Spleen (tissue), 7 donors: ENCODE measurements around the gene MFNG.
"Not testable (repeated sequence)": the region's sequence is repeated elsewhere in the genome, so short reads cannot be mapped to it uniquely, and the experiment has no call there.

Source experiments
- CTCF ChIP-seq, 11 experiments: fragments of 200-600 bp in 7 of 11; fragments of 450-650 bp in 4 of 11; sonication (generic) in 4 of 11; IDR thresholded peaks in 8 of 11; conservative IDR thresholded peaks in 3 of 11; 1 replicate in 7 of 11; 2 replicates in 4 of 11; pipeline versions ENCODE4 v1.4.0 to v1.8.0; 2016 to 2021; ENCODE audit warnings: antibody characterized with exemption in 11 of 11, inconsistent platforms in 4 of 11, mild to moderate bottlenecking in 1 of 11
- POLR2AphosphoS5 ChIP-seq, 3 donors: sonication (generic); formaldehyde crosslinking; IDR thresholded peaks; one replicate each; pipeline ENCODE4 v1.5.1; 2017; ENCODE audit warnings: antibody characterized with exemption in 3 of 3
- donor health status: DM: no; HTN: no; CAD: no; lungs with moderate emphysema.
- donor health status: DM: no; HTN: no; CAD: no.
- donor health status: DM: no; HTN: no; CAD: no.

- not testable (repeated sequence) for TF ChIP-seq POLR2AphosphoS5 (IDR thresholded peaks at IDR 0.05); CTCF (IDR thresholded peaks at IDR 0.05 in 8 of 11, conservative IDR thresholded peaks at IDR 0.05 in 3 of 11)
These were observed 41.8 kb upstream of the MFNG start for GRCh38 chr22:37527952-37528351.
